ENCODE measurements around the gene DTWD2.

Gene DTWD2

GRCh38 chr5:118806571-118806970 is 181.8 kb downstream of the DTWD2 start:
- Histone ChIP-seq H3K27me3 (no peaks in the 10 kb centered on the region), H3K4me3 (ENCODE audit: low read depth in 1 of 2, low read length in 1 of 2) (no peak overlapping the region), H3K27ac (no peak overlapping the region), H3K9me3 (no peaks in the 10 kb centered on the region), H3K4me1 (ENCODE audit: control insufficient read depth in 1 of 2, insufficient read depth in 1 of 2, low read depth in 1 of 2, low read length in 1 of 2) (no peaks in the 10 kb centered on the region), H3K36me3 (no peaks in the 10 kb centered on the region)
- TF ChIP-seq, protein P1, sequence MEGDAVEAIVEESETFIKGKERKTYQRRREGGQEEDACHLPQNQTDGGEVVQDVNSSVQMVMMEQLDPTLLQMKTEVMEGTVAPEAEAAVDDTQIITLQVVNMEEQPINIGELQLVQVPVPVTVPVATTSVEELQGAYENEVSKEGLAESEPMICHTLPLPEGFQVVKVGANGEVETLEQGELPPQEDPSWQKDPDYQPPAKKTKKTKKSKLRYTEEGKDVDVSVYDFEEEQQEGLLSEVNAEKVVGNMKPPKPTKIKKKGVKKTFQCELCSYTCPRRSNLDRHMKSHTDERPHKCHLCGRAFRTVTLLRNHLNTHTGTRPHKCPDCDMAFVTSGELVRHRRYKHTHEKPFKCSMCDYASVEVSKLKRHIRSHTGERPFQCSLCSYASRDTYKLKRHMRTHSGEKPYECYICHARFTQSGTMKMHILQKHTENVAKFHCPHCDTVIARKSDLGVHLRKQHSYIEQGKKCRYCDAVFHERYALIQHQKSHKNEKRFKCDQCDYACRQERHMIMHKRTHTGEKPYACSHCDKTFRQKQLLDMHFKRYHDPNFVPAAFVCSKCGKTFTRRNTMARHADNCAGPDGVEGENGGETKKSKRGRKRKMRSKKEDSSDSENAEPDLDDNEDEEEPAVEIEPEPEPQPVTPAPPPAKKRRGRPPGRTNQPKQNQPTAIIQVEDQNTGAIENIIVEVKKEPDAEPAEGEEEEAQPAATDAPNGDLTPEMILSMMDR (IDR thresholded peaks at IDR 0.05) = no peak

GRCh38 chr5:118802335-118802734 is 186.0 kb downstream of the DTWD2 start:
- no peaks in the 10 kb centered on the region for H3K36me3 ChIP-seq
- TF ChIP-seq, protein P1 (IDR thresholded peaks at IDR 0.05) = no peak

GRCh38 chr5:118796081-118796480 is 192.3 kb downstream of the DTWD2 start:
- H3K9me3 ChIP-seq = no peaks in the 10 kb centered on the region
- TF ChIP-seq, protein P1 (IDR thresholded peaks at IDR 0.05) = no peak

More at GRCh38 chr5:118802335-118802734, 186.0 kb downstream of the DTWD2 start:
- H3K27ac ChIP-seq = no peak overlapping the region
- no peaks in the 10 kb centered on the region for H3K9me3 ChIP-seq
- no peaks in the 10 kb centered on the region for H3K4me1 ChIP-seq (ENCODE audit: control insufficient read depth in 1 of 2, insufficient read depth in 1 of 2, low read depth in 1 of 2, low read length in 1 of 2)
- H3K27me3 ChIP-seq = no peaks in the 10 kb centered on the region
- no peak overlapping the region for H3K4me3 ChIP-seq (ENCODE audit: low read depth in 1 of 2, low read length in 1 of 2)

GRCh38 chr5:118794281-118794680 is 194.1 kb downstream of the DTWD2 start:
- no peaks in the 10 kb centered on the region for H3K9me3 ChIP-seq
- H3K4me3 ChIP-seq (ENCODE audit: low read depth in 1 of 2, low read length in 1 of 2) = no peak overlapping the region
- no peaks in the 10 kb centered on the region for H3K27me3 ChIP-seq
- no peak overlapping the region for H3K27ac ChIP-seq
- H3K36me3 ChIP-seq = no peaks in the 10 kb centered on the region
- peaks cover 0 to 13% of the 10 kb centered on the region in 2 experiments for H3K4me1 ChIP-seq (ENCODE audit: control insufficient read depth in 1 of 2, insufficient read depth in 1 of 2, low read depth in 1 of 2, low read length in 1 of 2)
- TF ChIP-seq, protein P1 (IDR thresholded peaks at IDR 0.05) = no peak

More at GRCh38 chr5:118796081-118796480, 192.3 kb downstream of the DTWD2 start:
- Histone ChIP-seq H3K4me3 (ENCODE audit: low read depth in 1 of 2, low read length in 1 of 2) (no peak overlapping the region), H3K4me1 (ENCODE audit: control insufficient read depth in 1 of 2, insufficient read depth in 1 of 2, low read depth in 1 of 2, low read length in 1 of 2) (peaks cover 0 to 13% of the 10 kb centered on the region in 2 experiments), H3K36me3 (no peaks in the 10 kb centered on the region), H3K27ac (no peak overlapping the region), H3K27me3 (no peaks in the 10 kb centered on the region)

DNA sequence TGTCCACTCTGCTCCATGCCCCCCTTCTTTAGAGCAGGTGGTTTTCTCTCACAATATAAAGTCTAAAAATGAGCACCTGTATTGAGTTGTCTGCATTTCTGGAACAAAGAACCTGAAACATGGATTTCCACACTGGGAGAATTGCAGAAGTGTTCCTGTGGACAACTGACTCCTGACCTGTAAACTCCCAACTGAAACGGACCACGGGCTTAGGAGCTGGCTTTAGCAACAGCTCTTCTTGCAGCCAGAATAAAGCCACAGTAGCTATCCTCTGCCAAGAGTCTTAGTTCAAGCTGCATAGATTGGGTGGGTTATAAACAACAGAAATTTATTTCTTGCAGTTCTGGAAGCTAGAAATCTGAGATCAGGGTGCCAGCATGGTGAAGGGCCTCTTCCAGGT is 194.7 kb downstream of the DTWD2 start:
- H3K9me3 ChIP-seq = no peaks in the 10 kb centered on the region
- H3K4me3 ChIP-seq (ENCODE audit: low read depth in 1 of 2, low read length in 1 of 2) = no peak overlapping the region
- H3K27me3 ChIP-seq = no peaks in the 10 kb centered on the region
- peaks cover 0 to 13% of the 10 kb centered on the region in 2 experiments for H3K4me1 ChIP-seq (ENCODE audit: control insufficient read depth in 1 of 2, insufficient read depth in 1 of 2, low read depth in 1 of 2, low read length in 1 of 2)
- no peak overlapping the region for H3K27ac ChIP-seq
- TF ChIP-seq, protein P1 (IDR thresholded peaks at IDR 0.05) = no peak
- H3K36me3 ChIP-seq = no peaks in the 10 kb centered on the region

- no peaks in the 10 kb centered on the region for H3K27me3 ChIP-seq
- H3K4me1 ChIP-seq (ENCODE audit: control insufficient read depth in 1 of 2, insufficient read depth in 1 of 2, low read depth in 1 of 2, low read length in 1 of 2) = peaks cover 0 to 13% of the 10 kb centered on the region in 2 experiments
- no peak overlapping the region for H3K27ac ChIP-seq
- TF ChIP-seq, protein P1 (IDR thresholded peaks at IDR 0.05) = no peak
- no peaks in the 10 kb centered on the region for H3K36me3 ChIP-seq
- H3K9me3 ChIP-seq = no peaks in the 10 kb centered on the region
- no peak overlapping the region for H3K4me3 ChIP-seq (ENCODE audit: low read depth in 1 of 2, low read length in 1 of 2)
Measured at GRCh38 chr5:118793091-118793490, 195.3 kb downstream of the DTWD2 start.
